CD4-positive, alpha-beta memory T cell (primary cell): ENCODE data around the gene NUP188. TPM values are rescaled to one million over a fixed set of nuclear protein-coding genes. Genes with fewer than 3 reads are reported as not detected.

Experiments
- CTCF ChIA-PET: fragments of 350-600 bp; sonication (Branson Sonifier 250); formaldehyde crosslinking; loops from one replicate; lab custom pipeline; 2021; ENCODE audit warnings: inconsistent platforms; ENCODE audit not compliant: partially characterized antibody; lab: Charles Lee
- POLR2A ChIA-PET: fragments of 350-600 bp; sonication (Branson Sonifier 250); formaldehyde crosslinking; loops from one replicate; lab custom pipeline; 2021; ENCODE audit not compliant: partially characterized antibody; lab: Charles Lee
- DNase-seq, 5 donors: peaks; one replicate each; pipeline versions ENCODE4 v3.0.0 to v3.0.0-alpha.2; 2020 to 2022; ENCODE audit warnings: mixed read lengths in 1 of 5
- H3K27ac ChIP-seq: one replicate; pipeline ENCODE4 v1.7.0; 2013; ENCODE audit warnings: low read depth, low read length
- H3K27me3 ChIP-seq: 2 replicates; pipeline ENCODE4 v1.7.0; 2013; ENCODE audit warnings: mild to moderate bottlenecking, low read length, moderate library complexity; ENCODE audit not compliant: insufficient read depth
- H3K36me3 ChIP-seq: 2 replicates; pipeline ENCODE4 v1.7.0; 2013; ENCODE audit warnings: mild to moderate bottlenecking, low read length, moderate library complexity; ENCODE audit not compliant: insufficient read depth
- H3K4me1 ChIP-seq: 2 replicates; pipeline ENCODE4 v1.7.0; 2013; ENCODE audit warnings: mild to moderate bottlenecking, low read length, moderate library complexity; ENCODE audit not compliant: insufficient read depth
- H3K4me3 ChIP-seq, 2 donors: one replicate each; pipeline ENCODE4 v1.7.0; 2013; ENCODE audit warnings: low read length in 2 of 2, mild to moderate bottlenecking in 1 of 2
- H3K9me3 ChIP-seq, 2 donors: one replicate each; pipeline ENCODE4 v1.7.0; 2013; ENCODE audit warnings: low read length in 2 of 2, control low read depth in 1 of 2; ENCODE audit not compliant: control insufficient read depth in 1 of 2
- H3K27ac Mint-ChIP-seq, 7 donors: one replicate each; pipeline ENCODE4 v1.8.0; 2020 to 2021; ENCODE audit warnings: mixed read lengths in 7 of 7, mild to moderate bottlenecking in 6 of 7, inconsistent platforms in 3 of 7, moderate library complexity in 3 of 7
- H3K27me3 Mint-ChIP-seq, 2 donors: one replicate each; pipeline ENCODE4 v1.8.0; 2020 to 2021; ENCODE audit warnings: mixed read lengths in 2 of 2
- H3K36me3 Mint-ChIP-seq, 2 donors: one replicate each; pipeline ENCODE4 v1.8.0; 2020 to 2021; ENCODE audit warnings: mixed read lengths in 2 of 2, inconsistent platforms in 1 of 2, mild to moderate bottlenecking in 1 of 2
- H3K4me1 Mint-ChIP-seq, 4 donors: one replicate each; pipeline ENCODE4 v1.8.0; 2020 to 2021; ENCODE audit warnings: mixed read lengths in 4 of 4, mild to moderate bottlenecking in 1 of 4
- H3K4me3 Mint-ChIP-seq, 8 donors: one replicate each; pipeline ENCODE4 v1.8.0; 2020 to 2021; ENCODE audit warnings: mixed read lengths in 8 of 8, mild to moderate bottlenecking in 7 of 8, moderate library complexity in 6 of 8, inconsistent platforms in 3 of 8
- H3K9me3 Mint-ChIP-seq, 8 donors: one replicate each; pipeline ENCODE4 v1.8.0; 2020 to 2021; ENCODE audit warnings: mixed read lengths in 8 of 8, mild to moderate bottlenecking in 5 of 8, inconsistent platforms in 3 of 8, moderate library complexity in 1 of 8
- intact Hi-C: fragments of 100-400 bp; cut with micrococcal nuclease; formaldehyde crosslinking; loops from one replicate; pipeline ENCODE4 v1.15.1; 2023
- polyA plus RNA-seq, 2 donors: library from polyadenylated mRNA; unstranded; fragments of 300-500 nt; fragmentation: Illumina TruSeq; gene quantifications; one replicate each; pipeline ENCODE4 v1.2.3, GENCODE V29; 2021
- total RNA-seq, 2 experiments: library from RNA; stranded (reverse); gene quantifications; one replicate each; pipeline ENCODE4 v1.2.3, GENCODE V29; 2021

Gene NUP188
- total and polyA plus RNA-seq, 4 experiments from 2014 or later = 27.2 to 70.8 (median 54.8) TPM

DNA sequence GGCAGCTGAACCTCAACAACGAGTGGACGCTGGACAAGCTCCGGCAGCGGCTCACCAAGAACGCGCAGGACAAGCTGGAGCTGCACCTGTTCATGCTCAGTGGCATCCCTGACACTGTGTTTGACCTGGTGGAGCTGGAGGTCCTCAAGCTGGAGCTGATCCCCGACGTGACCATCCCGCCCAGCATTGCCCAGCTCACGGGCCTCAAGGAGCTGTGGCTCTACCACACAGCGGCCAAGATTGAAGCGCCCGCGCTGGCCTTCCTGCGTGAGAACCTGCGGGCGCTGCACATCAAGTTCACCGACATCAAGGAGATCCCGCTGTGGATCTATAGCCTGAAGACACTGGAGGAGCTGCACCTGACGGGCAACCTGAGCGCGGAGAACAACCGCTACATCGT lies 39.1 kb upstream of the NUP188 start:
- H3K4me1 ChIP-seq = peaks cover 65% of the 10 kb centered on the region
- DNase-seq = no peak
- no peaks in the 10 kb centered on the region for H3K27me3 Mint-ChIP-seq
- ChIA-PET POLR2A (interaction anchor here (1.4 to 1.6 kb wide), 2 partner anchors 15 to 27 kb away, joined by 5 to 6 read pairs; partner anchors contain the start of gene KYAT1), CTCF (interaction anchor here (1.0 to 1.9 kb wide), 5 partner anchors 10 to 45 kb away, joined by 3 to 11 read pairs (median 4); partner anchors contain the start of genes KYAT1 and LRRC8A)
- H3K9me3 ChIP-seq = no peaks in the 10 kb centered on the region
- H3K27ac ChIP-seq = no peak overlapping the region
- peaks cover 34 to 44% of the 10 kb centered on the region in 2 donors for H3K36me3 Mint-ChIP-seq
- peak overlapping the region in 1 of 7 donors; percentile 35 for H3K27ac Mint-ChIP-seq
- H3K4me3 ChIP-seq = no peak overlapping the region
- H3K9me3 Mint-ChIP-seq = no peaks in the 10 kb centered on the region
- H3K36me3 ChIP-seq = peaks cover 48% of the 10 kb centered on the region
- H3K4me1 Mint-ChIP-seq = peaks cover 27 to 81% (median 51%) of the 10 kb centered on the region in 4 donors
- H3K4me3 Mint-ChIP-seq = no peak overlapping the region
- intact Hi-C loops = no loop called here
- H3K27me3 ChIP-seq = no peaks in the 10 kb centered on the region

DNA sequence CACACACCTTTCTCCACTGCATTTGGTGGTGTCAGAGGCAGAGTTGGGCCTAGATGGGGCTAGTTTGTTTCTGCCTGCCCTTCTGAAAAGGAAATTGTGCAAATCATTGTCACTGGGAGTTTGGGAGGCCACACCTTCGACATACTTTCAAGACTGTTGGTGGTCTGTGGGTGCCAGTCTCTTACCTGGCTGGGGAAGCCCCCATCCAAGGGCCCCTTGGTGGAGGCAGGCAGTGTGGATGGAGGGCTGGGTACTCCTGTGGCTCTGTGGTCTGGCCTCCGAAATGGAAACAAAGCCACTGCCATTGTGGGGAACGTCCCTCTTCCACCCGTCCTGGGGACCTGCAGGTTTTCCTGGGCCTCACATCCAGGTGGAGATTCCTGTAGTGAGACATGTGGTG lies 37.6 kb upstream of the NUP188 start:
- no peaks in the 10 kb centered on the region for H3K9me3 Mint-ChIP-seq

DNA sequence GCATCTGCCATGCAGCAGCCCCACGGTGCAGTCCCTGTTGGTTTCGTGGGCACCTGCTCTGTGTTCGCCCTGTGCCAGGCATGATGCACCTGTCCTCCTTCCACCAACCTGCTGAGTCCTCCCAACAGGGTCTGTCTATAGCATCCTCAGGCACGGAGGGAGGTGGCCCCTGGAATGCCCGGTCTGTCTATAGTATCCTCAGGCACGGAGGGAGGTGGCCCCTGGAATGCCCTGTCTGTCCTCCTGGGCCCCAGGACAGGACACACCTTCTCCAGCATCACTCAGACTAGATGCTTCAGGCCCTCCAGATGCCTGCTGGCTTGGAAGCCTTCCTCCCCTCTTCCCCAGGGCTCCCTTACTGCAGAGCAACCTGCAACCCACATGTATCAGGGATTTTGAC lies 36.6 kb upstream of the NUP188 start:
- H3K27me3 Mint-ChIP-seq = no peaks in the 10 kb centered on the region
- no peaks in the 10 kb centered on the region for H3K27me3 ChIP-seq
- H3K4me1 ChIP-seq = peaks cover 58% of the 10 kb centered on the region
- H3K27ac Mint-ChIP-seq = peak overlapping the region in 4 of 7 donors; percentile 30 to 64 (median 50)
- H3K36me3 Mint-ChIP-seq = peaks cover 34 to 52% of the 10 kb centered on the region in 2 donors
- peaks cover 22 to 73% (median 42%) of the 10 kb centered on the region in 4 donors for H3K4me1 Mint-ChIP-seq
- H3K4me3 Mint-ChIP-seq = peak overlapping the region in 2 of 8 donors; percentile 13 to 20
- H3K9me3 ChIP-seq = no peaks in the 10 kb centered on the region
- ChIA-PET CTCF (no interaction called here), POLR2A (no interaction called here)
- no peak overlapping the region for H3K4me3 ChIP-seq
- intact Hi-C loops = no loop called here
- H3K36me3 ChIP-seq = peaks cover 49% of the 10 kb centered on the region
- H3K27ac ChIP-seq = no peak overlapping the region
- no peaks in the 10 kb centered on the region for H3K9me3 Mint-ChIP-seq
- no peak for DNase-seq

More for the DNA sequence above, 37.6 kb upstream of the NUP188 start:
- H3K4me3 ChIP-seq = no peak overlapping the region
- H3K9me3 ChIP-seq = no peaks in the 10 kb centered on the region
- Mint-ChIP-seq H3K4me1 (peaks cover 24 to 77% (median 44%) of the 10 kb centered on the region in 4 donors), H3K36me3 (peaks cover 34 to 45% of the 10 kb centered on the region in 2 donors), H3K27ac (peak overlapping the region in 4 of 7 donors; percentile 29 to 84 (median 62)), H3K27me3 (no peaks in the 10 kb centered on the region), H3K4me3 (no peak overlapping the region)
- CTCF ChIA-PET = interaction anchor here (1.9 kb wide), 1 partner anchor 28 kb away, joined by 7 read pairs; the partner anchor contains the start of genes KYAT1 and LRRC8A
- peaks cover 67% of the 10 kb centered on the region for H3K4me1 ChIP-seq
- H3K36me3 ChIP-seq = peaks cover 48% of the 10 kb centered on the region
- no peaks in the 10 kb centered on the region for H3K27me3 ChIP-seq
- DNase-seq = no peak
- POLR2A ChIA-PET = interaction anchor here (1.4 to 1.6 kb wide), 2 partner anchors 13 to 29 kb away, joined by 5 to 6 read pairs; partner anchors contain the start of gene KYAT1
- intact Hi-C loops = no loop called here
- no peak overlapping the region for H3K27ac ChIP-seq

DNA sequence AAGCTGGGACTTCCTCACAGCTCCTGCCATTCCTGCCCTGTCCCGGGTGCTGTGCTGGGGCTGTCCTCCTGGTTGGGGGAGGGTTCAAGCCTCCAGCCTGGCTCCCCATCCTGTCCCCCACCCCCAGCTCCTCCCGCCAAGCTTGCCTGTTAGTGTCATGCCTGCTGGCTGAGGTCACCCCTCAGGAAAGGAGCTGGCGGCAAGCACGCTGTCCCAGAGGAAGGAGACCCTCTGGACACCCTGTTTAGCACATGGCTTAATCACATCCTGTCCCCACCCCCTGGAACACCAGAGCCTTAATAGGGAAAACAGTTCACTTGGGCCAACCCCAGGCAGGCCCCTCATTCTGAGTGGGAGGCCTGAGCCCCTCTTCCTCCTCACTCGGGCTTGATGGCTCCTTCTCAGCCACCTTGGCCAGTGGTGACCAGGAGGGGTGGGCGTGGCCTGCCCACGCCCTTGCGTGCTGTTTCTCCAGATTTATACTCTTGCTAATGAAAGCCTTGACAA lies 35.9 kb upstream of the NUP188 start:
- H3K27me3 Mint-ChIP-seq = no peaks in the 10 kb centered on the region
- ChIA-PET POLR2A (no interaction called here), CTCF (no interaction called here)
- H3K27ac Mint-ChIP-seq = peak overlapping the region in 5 of 7 donors; percentile 15 to 81 (median 64)
- peaks cover 36 to 53% of the 10 kb centered on the region in 2 donors for H3K36me3 Mint-ChIP-seq
- DNase-seq = no peak
- no peaks in the 10 kb centered on the region for H3K27me3 ChIP-seq
- H3K36me3 ChIP-seq = peaks cover 55% of the 10 kb centered on the region
- H3K9me3 ChIP-seq = no peaks in the 10 kb centered on the region
- H3K4me3 ChIP-seq = no peak overlapping the region
- H3K9me3 Mint-ChIP-seq = no peaks in the 10 kb centered on the region
- no peak overlapping the region for H3K4me3 Mint-ChIP-seq
- intact Hi-C loops = no loop called here
- H3K4me1 Mint-ChIP-seq = peaks cover 19 to 71% (median 39%) of the 10 kb centered on the region in 4 donors
- no peak overlapping the region for H3K27ac ChIP-seq
- H3K4me1 ChIP-seq = peaks cover 57% of the 10 kb centered on the region

DNA sequence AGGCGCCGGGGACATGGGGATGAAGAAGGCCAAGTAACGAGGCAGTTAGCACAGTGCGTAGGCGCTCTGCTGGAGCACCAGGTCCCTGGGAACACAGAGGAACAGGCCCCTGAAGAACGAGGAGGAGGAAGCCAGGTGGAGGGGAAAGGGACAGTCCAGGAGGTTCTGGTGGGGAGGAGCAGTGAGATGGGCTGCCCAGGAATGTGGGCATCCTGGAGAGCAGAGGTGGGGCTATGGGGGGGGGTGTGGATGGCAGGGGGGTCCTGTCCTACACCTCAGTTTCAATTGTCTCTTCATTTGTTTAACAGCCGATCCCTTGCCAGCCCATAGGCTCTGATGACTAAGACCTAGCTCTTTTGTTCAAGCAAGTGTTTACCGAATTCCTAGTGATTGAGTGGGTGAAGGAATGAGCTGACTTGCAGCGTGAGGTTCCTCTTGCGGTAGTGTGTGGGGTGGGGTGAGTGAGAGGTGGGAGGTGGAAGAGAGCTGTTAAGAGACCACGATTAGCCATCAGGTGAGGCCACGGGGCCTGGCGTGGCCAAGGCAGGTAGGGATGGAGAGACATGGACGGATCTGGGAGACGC lies 35.1 kb upstream of the NUP188 start:
- H3K4me1 Mint-ChIP-seq = peaks cover 18 to 63% (median 34%) of the 10 kb centered on the region in 4 donors
- no peaks in the 10 kb centered on the region for H3K27me3 Mint-ChIP-seq
- peak overlapping the region; percentile 62 to 91 (median 81) for H3K27ac Mint-ChIP-seq
- DNase-seq = no peak
- intact Hi-C loops = no loop called here
- H3K27ac ChIP-seq = no peak overlapping the region
- ChIA-PET CTCF (interaction anchor here (1.0 kb wide), 1 partner anchor 16 kb away, joined by 8 read pairs; no protein-coding TSS in a partner anchor), POLR2A (interaction anchor here (0.6 to 0.8 kb wide), 2 partner anchors 10 to 48 kb away, joined by 3 to 5 read pairs; no protein-coding TSS in a partner anchor)
- H3K4me1 ChIP-seq = peaks cover 51% of the 10 kb centered on the region
- no peaks in the 10 kb centered on the region for H3K9me3 Mint-ChIP-seq
- H3K36me3 ChIP-seq = peaks cover 57% of the 10 kb centered on the region
- no peaks in the 10 kb centered on the region for H3K27me3 ChIP-seq
- no peak overlapping the region for H3K4me3 ChIP-seq
- peaks cover 40 to 53% of the 10 kb centered on the region in 2 donors for H3K36me3 Mint-ChIP-seq
- H3K4me3 Mint-ChIP-seq = peak overlapping the region in 4 of 8 donors; percentile 4 to 52 (median 30)
- no peaks in the 10 kb centered on the region for H3K9me3 ChIP-seq

DNA sequence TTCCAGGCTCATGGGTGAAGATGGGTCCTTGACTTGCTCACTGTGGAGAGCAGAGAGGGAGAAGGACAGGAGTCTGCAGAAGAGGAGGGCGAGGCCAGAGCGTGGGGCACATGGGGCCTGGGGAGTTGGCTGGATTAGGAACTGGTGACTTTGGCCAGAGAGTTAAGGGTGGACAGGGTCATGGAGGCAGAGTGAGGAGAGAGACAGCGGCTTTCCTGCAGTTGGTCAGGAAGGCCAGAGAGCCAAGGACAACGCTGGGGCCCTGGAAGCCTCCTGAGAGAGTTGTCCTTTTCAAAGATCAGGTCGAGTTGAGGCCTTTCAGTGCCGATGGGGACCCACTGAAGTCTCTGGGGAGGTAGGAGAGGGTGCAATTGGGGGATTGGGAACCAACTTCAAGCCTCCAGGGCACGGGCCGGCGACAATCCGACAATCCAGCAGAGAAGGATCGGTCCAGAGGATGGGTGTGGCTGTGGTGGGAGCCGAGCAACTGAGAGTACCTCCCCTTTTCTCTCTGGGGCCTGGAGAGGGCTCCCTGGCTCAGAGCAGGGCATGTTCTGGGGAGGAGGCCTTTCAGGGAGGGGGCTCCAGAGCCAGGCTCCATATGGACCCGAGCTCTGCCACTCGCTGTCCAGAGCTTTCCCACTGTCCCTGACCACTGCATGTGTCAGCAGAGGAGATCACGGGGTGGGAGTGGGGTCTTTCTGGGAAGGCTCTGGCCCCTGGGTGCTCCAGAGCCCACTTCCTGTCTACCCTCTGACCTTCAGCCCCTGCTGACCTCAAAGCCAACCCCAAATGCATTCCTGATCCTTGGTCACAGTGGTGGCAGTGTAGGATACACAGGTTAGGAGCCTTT lies 34.2 kb upstream of the NUP188 start:
- no peak overlapping the region for H3K4me3 ChIP-seq
- no peak for DNase-seq
- Mint-ChIP-seq H3K4me3 (peak overlapping the region in 2 of 8 donors; percentile 2 to 15), H3K27me3 (no peaks in the 10 kb centered on the region), H3K4me1 (peaks cover 18 to 59% (median 32%) of the 10 kb centered on the region in 4 donors), H3K27ac (peak overlapping the region; percentile 41 to 91 (median 81)), H3K9me3 (no peaks in the 10 kb centered on the region), H3K36me3 (peaks cover 40 to 53% of the 10 kb centered on the region in 2 donors)
- no peak overlapping the region for H3K27ac ChIP-seq
- H3K9me3 ChIP-seq = no peaks in the 10 kb centered on the region
- ChIA-PET POLR2A (interaction anchor here (0.8 kb wide), 1 partner anchor 11 kb away, joined by 5 read pairs; no protein-coding TSS in a partner anchor), CTCF (interaction anchor here (1.0 to 4.4 kb wide), 2 partner anchors 15 kb away, joined by 8 to 20 read pairs; no protein-coding TSS in a partner anchor)
- intact Hi-C loops = no loop called here
- H3K4me1 ChIP-seq = peaks cover 51% of the 10 kb centered on the region
- no peaks in the 10 kb centered on the region for H3K27me3 ChIP-seq
- peaks cover 55% of the 10 kb centered on the region for H3K36me3 ChIP-seq
